GM12878 (cell line): ENCODE measurements around the gene ADPRM. TPM values are rescaled to one million over a fixed set of nuclear protein-coding genes. Genes with fewer than 3 reads are reported as not detected.

Experiments
- ATAC-seq: fragments of 200-7000 bp; cut with Tn5 transposase; 3 replicates; pipeline ENCODE4 v1.9.1; 2020; ENCODE audit warnings: mild to moderate bottlenecking, moderate library complexity
- BruUV-seq: library from RNA; stranded (reverse); fragments of 400-500 nt; replicated peaks from 2 replicates; lab custom pipeline; 2021; lab: Mats Ljungman, UMichigan
- CTCF ChIA-PET: fragments of 300-600 bp; sonication (Branson Sonifier 250); formaldehyde crosslinking; extraction: SDS; loops from one replicate; lab custom pipeline; 2021; ENCODE audit warnings: inconsistent platforms; lab: Yijun Ruan, JAX
- POLR2A ChIA-PET: fragments of 350-600 bp; formaldehyde crosslinking; extraction: SDS; loops from one replicate; lab custom pipeline; 2021; ENCODE audit warnings: inconsistent platforms; lab: Charles Lee
- RAD21 ChIA-PET: fragments of 300-600 bp; sonication (Branson Sonifier 250); formaldehyde crosslinking; loops from one replicate; lab custom pipeline; 2023; ENCODE audit warnings: antibody characterized with exemption; ENCODE audit not compliant: unreplicated experiment; lab: Charles Lee
- SMC1A ChIA-PET: fragments of 300-600 bp; sonication (Branson Sonifier 250); formaldehyde crosslinking; loops from one replicate; lab custom pipeline; 2023; ENCODE audit not compliant: unreplicated experiment, uncharacterized antibody; lab: Charles Lee
- DNase-seq: peaks from one replicate; pipeline ENCODE4 v3.0.0-alpha.2; 2011; ENCODE audit warnings: low read depth, low spot score
- FAIRE-seq: peaks from 3 replicates; lab custom pipeline; 2011; peaks lifted over from hg19 to GRCh38; lab: Jason Lieb, UNC
- H2AFZ ChIP-seq: 2 replicates; pipeline ENCODE4 v1.6.0; 2011; ENCODE audit warnings: low read depth, low read length, control low read depth; ENCODE audit not compliant: control insufficient read depth
- H3K27ac ChIP-seq: 2 replicates; pipeline ENCODE4 v1.5.1; 2011; ENCODE audit warnings: control low read depth; ENCODE audit not compliant: control insufficient read depth, insufficient read depth
- H3K27me3 ChIP-seq, 2 experiments: replicated peaks in 1 of 2; 2 replicates each; pipeline versions ENCODE4 v1.6.0 to v1.6.1; 2011; ENCODE audit warnings: low read length in 1 of 2; ENCODE audit not compliant: control insufficient read depth in 2 of 2, insufficient read depth in 2 of 2
- H3K36me3 ChIP-seq, 2 experiments: 2 replicates each; pipeline ENCODE4 v1.5.1; 2011; ENCODE audit warnings: low read length in 1 of 2; ENCODE audit not compliant: control insufficient read depth in 2 of 2, insufficient read depth in 2 of 2
- H3K4me1 ChIP-seq: 2 replicates; pipeline ENCODE4 v1.6.1; 2011; ENCODE audit warnings: mild to moderate bottlenecking, low read length, moderate library complexity, mixed read lengths; ENCODE audit not compliant: control insufficient read depth, insufficient read depth
- H3K4me2 ChIP-seq: 2 replicates; pipeline ENCODE4 v1.6.0; 2011; ENCODE audit warnings: control low read depth; ENCODE audit not compliant: control insufficient read depth, insufficient read depth
- H3K4me3 ChIP-seq: fragments of 200-600 bp; sonication (generic); 2 replicates; pipeline ENCODE4 v1.5.1; 2016
- H3K79me2 ChIP-seq: 2 replicates; pipeline ENCODE4 v1.6.0; 2011; ENCODE audit warnings: low read length; ENCODE audit not compliant: control insufficient read depth, insufficient read depth
- H3K9ac ChIP-seq: 2 replicates; pipeline ENCODE4 v1.8.0; 2011; ENCODE audit warnings: low read length, control low read depth, mixed read lengths; ENCODE audit not compliant: control insufficient read depth, insufficient read depth
- H3K9me3 ChIP-seq: replicated peaks from 3 replicates; pipeline ENCODE4 v1.5.1; 2011; ENCODE audit warnings: mild to moderate bottlenecking, low read length; ENCODE audit not compliant: control insufficient read depth, insufficient read depth
- H4K20me1 ChIP-seq: 2 replicates; pipeline ENCODE4 v1.6.0; 2011; ENCODE audit not compliant: control insufficient read depth, insufficient read depth
- JUND ChIP-seq: IDR thresholded peaks from 2 replicates; pipeline ENCODE4 v1.6.1; 2012; ENCODE audit warnings: low read depth, mild to moderate bottlenecking, low read length, improper control_type of control experiment, moderate library complexity
- MEF2A ChIP-seq: IDR thresholded peaks from 2 replicates; pipeline ENCODE4 v1.6.1; 2011; ENCODE audit warnings: low read depth, mild to moderate bottlenecking, low read length, moderate library complexity; ENCODE audit not compliant: insufficient read depth
- MYC ChIP-seq: IDR thresholded peaks from 2 replicates; pipeline ENCODE4 v1.6.1; 2011; ENCODE audit warnings: mild to moderate bottlenecking, low read length, moderate library complexity, inconsistent platforms; ENCODE audit not compliant: insufficient read depth, insufficient replicate concordance, insufficient read length, severe bottlenecking
- NRF1 ChIP-seq: conservative IDR thresholded peaks from 2 replicates; pipeline ENCODE4 v1.6.1; 2011; ENCODE audit warnings: mild to moderate bottlenecking, low read depth, low read length, improper control_type of control experiment
- RB1 ChIP-seq: fragments of 450-650 bp; formaldehyde crosslinking; IDR thresholded peaks from 2 replicates; pipeline ENCODE4 v1.6.1; 2017; ENCODE audit warnings: mild to moderate bottlenecking, borderline replicate concordance
- RFX5 ChIP-seq: IDR thresholded peaks from 2 replicates; pipeline ENCODE4 v1.6.1; 2011; ENCODE audit warnings: low read depth, low read length, improper control_type of control experiment
- SREBF2 ChIP-seq: IDR thresholded peaks from 2 replicates; pipeline ENCODE4 v1.6.1; 2012; ENCODE audit warnings: mild to moderate bottlenecking, low read length
- SRF ChIP-seq, 2 experiments: IDR thresholded peaks; 2 replicates each; pipeline ENCODE4 v1.6.1; 2011; ENCODE audit warnings: low read depth in 2 of 2, low read length in 2 of 2, mild to moderate bottlenecking in 1 of 2, moderate library complexity in 1 of 2
- WGBS: methylation state at CpG from one replicate; pipeline ENCODE4 v1.1.6; 2016; ENCODE audit warnings: low lambda C conversion rate; ENCODE audit not compliant: insufficient replicate concordance, insufficient coverage; ENCODE audit errors: missing lambda C conversion rate; 5-methylcytosine and 5-hydroxymethylcytosine counted together
- in situ Hi-C: fragments of 300-500 bp; cut with MboI; formaldehyde crosslinking; loops from 9 replicates; pipeline ENCODE4 v1.14.3; 2018; ENCODE audit warnings: mixed read lengths
- intact Hi-C: fragments of 100-400 bp; cut with micrococcal nuclease; formaldehyde crosslinking; loops from one replicate; pipeline ENCODE4 v1.14.2; 2022; ENCODE audit not compliant: unreplicated experiment
- polyA plus RNA-seq, 11 experiments: library from polyadenylated mRNA; depleted of rRNA in 4 of 11; unstranded in 6 of 11; stranded (reverse) in 5 of 11; fragments of >200 nt; fragmentation: Nextera tagmentation in 4 of 11; fragmentation: Illumina TruSeq in 1 of 11; extraction: Ambion mirVana in 4 of 11; extraction: Trizol in 1 of 11; gene quantifications; 1 replicate in 1 of 11; 2 replicates in 10 of 11; pipeline versions ENCODE4 v1.2.1 to v1.2.3, GENCODE V29; 2011 to 2016; ENCODE audit warnings: inconsistent platforms in 2 of 11, missing spikeins in 2 of 11, low read depth in 1 of 11
- total RNA-seq, 4 experiments: library from RNA; depleted of rRNA in 3 of 4; stranded (reverse); fragments of >200 nt in 3 of 4; fragmentation: Illumina TruSeq in 1 of 4; extraction: Trizol in 1 of 4; gene quantifications; 2 replicates each; pipeline versions ENCODE4 v1.2.1 to v1.2.3, GENCODE V29; 2013 to 2021
- TF ChIP-seq, protein P1 (sequence below): fragments of 450-650 bp; IDR thresholded peaks from 2 replicates; pipeline ENCODE4 v1.6.1; 2017; ENCODE audit warnings: mild to moderate bottlenecking, moderate library complexity
- TF ChIP-seq, protein P2 (sequence below): fragments of 450-650 bp; IDR thresholded peaks from 2 replicates; pipeline ENCODE4 v1.6.1; 2017; ENCODE audit warnings: borderline replicate concordance

The ADPRM gene
- total and polyA plus RNA-seq, 10 of the 15 experiments (the other 5 are each of a cell fraction or from before 2014, with no cell fraction given), result 7.1 to 18.4 (median 8.8) TPM

DNA sequence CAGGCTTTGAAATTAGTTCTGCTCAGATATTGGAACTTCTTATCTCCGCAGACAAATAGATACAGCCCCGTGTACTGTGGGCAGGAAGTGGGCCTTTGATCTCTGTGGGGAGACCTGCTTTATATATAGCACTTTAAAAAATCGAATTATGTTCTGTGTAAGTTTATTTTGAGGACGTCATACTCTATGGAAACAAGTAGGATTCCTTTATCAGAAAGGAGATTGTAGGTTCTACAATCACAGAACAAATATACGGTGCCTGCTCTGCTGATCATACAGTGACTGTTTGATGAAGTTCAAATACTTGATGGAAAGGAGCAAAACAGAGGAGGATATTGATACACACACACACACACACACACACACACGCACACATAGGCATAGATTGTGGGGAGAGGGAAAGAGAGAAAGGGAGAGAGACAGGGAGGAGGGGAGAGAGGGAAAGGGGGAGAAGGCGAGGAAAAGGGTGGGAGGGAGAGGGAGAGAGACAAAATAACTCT is 47.2 kb downstream of the ADPRM start (continued):
- TF ChIP-seq RB1 (no peak), JUND (no peak)

DNA sequence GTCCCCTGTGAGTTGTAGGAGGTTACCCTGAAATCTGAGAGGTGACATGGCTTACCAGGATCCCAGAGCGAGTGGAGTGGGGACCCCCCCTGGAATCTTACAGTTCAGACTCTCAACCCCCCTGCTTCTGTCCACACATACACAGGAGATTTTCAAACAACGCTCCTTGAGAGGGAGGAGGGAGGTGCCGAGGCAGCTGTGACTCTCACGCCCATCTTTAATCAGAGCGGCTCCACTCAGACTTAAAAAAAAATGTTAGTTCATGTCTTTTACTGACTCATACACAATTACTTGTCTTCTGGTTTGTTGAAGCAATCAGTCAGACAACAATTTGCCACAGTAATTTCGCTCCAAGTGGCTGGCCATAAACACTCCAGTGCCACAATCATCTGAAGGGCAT is 47.8 kb downstream of the ADPRM start:
- FAIRE-seq, result no peak
- ChIA-PET POLR2A (no interaction called here), SMC1A (no interaction called here)

DNA sequence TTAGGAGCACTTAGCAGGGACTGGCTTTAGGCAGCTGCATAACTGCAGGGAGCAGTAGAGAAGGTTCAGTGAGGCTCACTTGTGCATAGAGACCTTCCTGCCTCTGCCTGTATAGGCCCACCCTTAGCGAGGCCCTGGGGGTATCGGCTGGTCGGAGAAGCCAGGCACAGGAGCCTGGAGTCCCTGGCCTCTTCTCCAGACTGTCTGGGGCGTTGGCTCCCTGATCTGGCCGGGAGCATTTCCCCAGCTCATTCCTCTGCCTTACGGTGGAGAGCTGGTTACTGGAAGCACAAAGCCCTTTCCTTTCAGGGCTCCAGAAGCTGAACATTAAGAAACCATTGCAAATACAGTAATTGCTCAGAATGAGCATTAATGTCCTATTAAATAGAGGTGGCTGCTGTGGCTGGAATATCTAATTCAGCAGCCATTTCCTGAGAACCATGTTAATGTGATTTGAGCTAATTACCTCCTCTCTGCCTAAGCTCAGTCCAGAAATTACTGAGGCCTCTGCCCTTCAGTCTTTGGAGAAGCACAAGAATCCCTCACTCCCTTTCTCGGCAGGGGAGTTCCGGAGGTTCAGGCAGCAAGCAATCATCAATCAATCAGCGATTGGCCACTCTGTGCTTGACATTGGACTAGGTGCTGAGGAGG is 51.3 kb downstream of the ADPRM start:
- SMC1A ChIA-PET, result interaction anchor here (0.6 kb wide), 1 partner anchor 1288 kb away, joined by 3 read pairs; no protein-coding TSS in a partner anchor
- Histone ChIP-seq H3K9me3 (no peaks in the 10 kb centered on the region), H3K79me2 (no peaks in the 10 kb centered on the region), H3K4me3 (no peak overlapping the region), H3K4me2 (no peak overlapping the region), H3K27ac (no peak overlapping the region), H3K27me3 (no peaks in the 10 kb centered on the region), H3K9ac (no peak overlapping the region), H4K20me1 (no peaks in the 10 kb centered on the region), H3K36me3 (no peaks in the 10 kb centered on the region), H3K4me1 (no peaks in the 10 kb centered on the region), H2AFZ (no peak overlapping the region)
- no TSS peak for BruUV-seq
- CTCF ChIA-PET, result interaction anchor here (1.2 to 4.2 kb wide), 2 partner anchors 10 to 12 kb away, joined by 3 to 16 read pairs; no protein-coding TSS in a partner anchor
- no peak for FAIRE-seq
- intact Hi-C loops, result no loop called here
- in situ Hi-C loops, result no loop called here
- POLR2A ChIA-PET, result no interaction called here
- DNase-seq, result no peak
- no peak for ATAC-seq
- WGBS, result 28% methylated on average over 9 of the region's 9 CpGs
- RAD21 ChIA-PET, result no interaction called here
- no peak for TF ChIP-seq RFX5
- TF ChIP-seq MYC, result no peak
- TF ChIP-seq, protein P1, sequence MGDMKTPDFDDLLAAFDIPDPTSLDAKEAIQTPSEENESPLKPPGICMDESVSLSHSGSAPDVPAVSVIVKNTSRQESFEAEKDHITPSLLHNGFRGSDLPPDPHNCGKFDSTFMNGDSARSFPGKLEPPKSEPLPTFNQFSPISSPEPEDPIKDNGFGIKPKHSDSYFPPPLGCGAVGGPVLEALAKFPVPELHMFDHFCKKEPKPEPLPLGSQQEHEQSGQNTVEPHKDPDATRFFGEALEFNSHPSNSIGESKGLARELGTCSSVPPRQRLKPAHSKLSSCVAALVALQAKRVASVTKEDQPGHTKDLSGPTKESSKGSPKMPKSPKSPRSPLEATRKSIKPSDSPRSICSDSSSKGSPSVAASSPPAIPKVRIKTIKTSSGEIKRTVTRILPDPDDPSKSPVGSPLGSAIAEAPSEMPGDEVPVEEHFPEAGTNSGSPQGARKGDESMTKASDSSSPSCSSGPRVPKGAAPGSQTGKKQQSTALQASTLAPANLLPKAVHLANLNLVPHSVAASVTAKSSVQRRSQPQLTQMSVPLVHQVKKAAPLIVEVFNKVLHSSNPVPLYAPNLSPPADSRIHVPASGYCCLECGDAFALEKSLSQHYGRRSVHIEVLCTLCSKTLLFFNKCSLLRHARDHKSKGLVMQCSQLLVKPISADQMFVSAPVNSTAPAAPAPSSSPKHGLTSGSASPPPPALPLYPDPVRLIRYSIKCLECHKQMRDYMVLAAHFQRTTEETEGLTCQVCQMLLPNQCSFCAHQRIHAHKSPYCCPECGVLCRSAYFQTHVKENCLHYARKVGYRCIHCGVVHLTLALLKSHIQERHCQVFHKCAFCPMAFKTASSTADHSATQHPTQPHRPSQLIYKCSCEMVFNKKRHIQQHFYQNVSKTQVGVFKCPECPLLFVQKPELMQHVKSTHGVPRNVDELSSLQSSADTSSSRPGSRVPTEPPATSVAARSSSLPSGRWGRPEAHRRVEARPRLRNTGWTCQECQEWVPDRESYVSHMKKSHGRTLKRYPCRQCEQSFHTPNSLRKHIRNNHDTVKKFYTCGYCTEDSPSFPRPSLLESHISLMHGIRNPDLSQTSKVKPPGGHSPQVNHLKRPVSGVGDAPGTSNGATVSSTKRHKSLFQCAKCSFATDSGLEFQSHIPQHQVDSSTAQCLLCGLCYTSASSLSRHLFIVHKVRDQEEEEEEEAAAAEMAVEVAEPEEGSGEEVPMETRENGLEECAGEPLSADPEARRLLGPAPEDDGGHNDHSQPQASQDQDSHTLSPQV, result no peak
- TF ChIP-seq, protein P2, sequence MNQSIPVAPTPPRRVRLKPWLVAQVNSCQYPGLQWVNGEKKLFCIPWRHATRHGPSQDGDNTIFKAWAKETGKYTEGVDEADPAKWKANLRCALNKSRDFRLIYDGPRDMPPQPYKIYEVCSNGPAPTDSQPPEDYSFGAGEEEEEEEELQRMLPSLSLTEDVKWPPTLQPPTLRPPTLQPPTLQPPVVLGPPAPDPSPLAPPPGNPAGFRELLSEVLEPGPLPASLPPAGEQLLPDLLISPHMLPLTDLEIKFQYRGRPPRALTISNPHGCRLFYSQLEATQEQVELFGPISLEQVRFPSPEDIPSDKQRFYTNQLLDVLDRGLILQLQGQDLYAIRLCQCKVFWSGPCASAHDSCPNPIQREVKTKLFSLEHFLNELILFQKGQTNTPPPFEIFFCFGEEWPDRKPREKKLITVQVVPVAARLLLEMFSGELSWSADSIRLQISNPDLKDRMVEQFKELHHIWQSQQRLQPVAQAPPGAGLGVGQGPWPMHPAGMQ, result no peak
- TF ChIP-seq SRF (IDR thresholded peaks at IDR 0.05; ENCODE audit: low read depth in 2 of 2, low read length in 2 of 2), result no peak
- no peak for TF ChIP-seq NRF1

More for the DNA sequence above, 47.8 kb downstream of the ADPRM start:
- CTCF ChIA-PET, result no interaction called here
- intact Hi-C loops (no loop called here), in situ Hi-C loops (no loop called here)
- H3K4me1 ChIP-seq, result no peaks in the 10 kb centered on the region
- H3K27ac ChIP-seq, result no peak overlapping the region
- no peak overlapping the region for H3K4me2 ChIP-seq
- no peak overlapping the region for H3K9ac ChIP-seq
- DNase-seq (no peak), ATAC-seq (no peak)
- H3K4me3 ChIP-seq, result no peak overlapping the region
- H4K20me1 ChIP-seq, result no peaks in the 10 kb centered on the region
- RAD21 ChIA-PET, result no interaction called here
- 48% methylated on average over 6 of the region's 6 CpGs for WGBS
- no TSS peak for BruUV-seq
- H2AFZ ChIP-seq, result no peak overlapping the region
- H3K27me3 ChIP-seq, result no peaks in the 10 kb centered on the region
- H3K9me3 ChIP-seq, result no peaks in the 10 kb centered on the region
- no peaks in the 10 kb centered on the region for H3K79me2 ChIP-seq
- TF ChIP-seq SREBF2 (no peak), MEF2A (no peak)
- no peaks in the 10 kb centered on the region for H3K36me3 ChIP-seq
